ENCODE data around the gene HNRNPUL1.

DNA sequence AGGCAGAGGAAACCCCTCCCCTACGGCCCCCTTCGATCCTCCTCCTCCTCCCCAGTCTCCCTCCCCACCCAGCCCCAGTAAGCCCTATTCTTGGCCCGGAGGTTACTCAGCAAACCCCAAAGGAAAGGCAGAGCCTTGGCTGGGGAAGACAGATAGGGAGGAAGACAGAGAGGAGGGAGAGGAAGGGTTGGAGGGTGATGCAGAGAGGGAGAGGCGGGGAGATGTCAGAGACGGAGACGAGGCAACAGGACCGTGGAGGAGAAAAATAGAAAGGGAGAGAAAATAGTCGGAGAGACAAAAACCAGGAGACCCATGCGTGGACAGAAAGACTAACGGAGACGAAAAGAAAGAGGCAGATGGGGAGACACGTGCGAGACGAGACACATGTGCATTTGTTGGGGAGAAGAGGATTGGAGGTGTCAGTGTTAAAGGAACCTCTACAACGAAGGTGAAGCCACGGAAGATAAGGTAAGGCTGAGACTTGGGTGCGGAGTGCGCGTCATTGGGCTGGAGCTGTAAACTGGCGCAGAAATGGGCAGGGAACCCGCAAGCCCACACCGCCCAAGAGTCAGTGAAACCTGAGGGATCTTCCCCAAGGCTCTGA is 86.7 kb downstream of the HNRNPUL1 start:
- TF ChIP-seq EZH2 (IDR thresholded peaks at IDR 0.05; ENCODE audit: low read depth) (no peak), CTCF (conservative IDR thresholded peaks at IDR 0.05) (no peak)
